ENCODE results near the gene TCP11L1.
"Not testable (repeated sequence)": the region's sequence is repeated elsewhere in the genome, so short reads cannot be mapped to it uniquely, and the experiment has no call there.

Gene TCP11L1, protein sequence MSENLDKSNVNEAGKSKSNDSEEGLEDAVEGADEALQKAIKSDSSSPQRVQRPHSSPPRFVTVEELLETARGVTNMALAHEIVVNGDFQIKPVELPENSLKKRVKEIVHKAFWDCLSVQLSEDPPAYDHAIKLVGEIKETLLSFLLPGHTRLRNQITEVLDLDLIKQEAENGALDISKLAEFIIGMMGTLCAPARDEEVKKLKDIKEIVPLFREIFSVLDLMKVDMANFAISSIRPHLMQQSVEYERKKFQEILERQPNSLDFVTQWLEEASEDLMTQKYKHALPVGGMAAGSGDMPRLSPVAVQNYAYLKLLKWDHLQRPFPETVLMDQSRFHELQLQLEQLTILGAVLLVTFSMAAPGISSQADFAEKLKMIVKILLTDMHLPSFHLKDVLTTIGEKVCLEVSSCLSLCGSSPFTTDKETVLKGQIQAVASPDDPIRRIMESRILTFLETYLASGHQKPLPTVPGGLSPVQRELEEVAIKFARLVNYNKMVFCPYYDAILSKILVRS

DNA sequence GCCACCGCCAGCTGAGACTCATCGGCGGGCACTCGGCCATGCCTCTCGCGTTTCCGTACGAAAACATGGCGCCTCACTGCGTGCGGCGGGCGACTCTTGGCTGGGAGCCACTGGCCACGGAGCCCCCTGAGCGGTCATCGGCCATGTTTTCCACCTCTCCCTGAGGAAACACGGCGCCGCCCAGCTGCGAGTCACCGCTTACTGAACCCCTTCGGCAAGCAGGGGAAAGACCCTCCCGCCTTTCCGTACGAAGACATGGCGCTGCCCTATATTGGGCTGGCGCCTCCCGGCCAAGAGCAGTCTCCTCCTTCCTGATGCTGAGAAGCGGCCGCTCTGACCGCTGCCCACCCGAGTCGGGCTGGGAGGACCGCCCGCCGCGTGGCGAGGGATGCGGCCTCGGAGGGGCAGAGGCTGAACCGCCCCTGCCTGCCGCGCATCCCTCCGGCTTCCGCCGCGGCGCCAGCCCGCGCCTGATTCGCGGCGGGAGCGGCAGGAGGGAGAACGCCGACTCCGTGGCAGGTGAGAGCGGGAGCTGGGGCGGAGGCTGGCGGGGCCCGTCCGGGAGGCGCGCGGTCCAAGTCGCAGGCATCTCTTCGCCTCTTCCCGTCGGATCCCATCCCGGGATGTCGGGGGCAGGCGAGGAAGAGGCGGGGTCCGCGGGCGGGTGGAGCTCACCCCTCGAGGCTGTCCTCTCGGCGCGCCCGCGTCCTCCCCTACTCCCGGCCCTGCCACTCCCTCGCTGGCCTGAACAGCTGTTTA is at the start of gene TCP11L1:
Gene TCP11L1, plus strand, starts transcription at position 299 of the 759 bp plus-strand sequence. CDS start 4,202 bp downstream, outside the sequence.
- peak; percentile 83 to 88 for DNase-seq

DNA sequence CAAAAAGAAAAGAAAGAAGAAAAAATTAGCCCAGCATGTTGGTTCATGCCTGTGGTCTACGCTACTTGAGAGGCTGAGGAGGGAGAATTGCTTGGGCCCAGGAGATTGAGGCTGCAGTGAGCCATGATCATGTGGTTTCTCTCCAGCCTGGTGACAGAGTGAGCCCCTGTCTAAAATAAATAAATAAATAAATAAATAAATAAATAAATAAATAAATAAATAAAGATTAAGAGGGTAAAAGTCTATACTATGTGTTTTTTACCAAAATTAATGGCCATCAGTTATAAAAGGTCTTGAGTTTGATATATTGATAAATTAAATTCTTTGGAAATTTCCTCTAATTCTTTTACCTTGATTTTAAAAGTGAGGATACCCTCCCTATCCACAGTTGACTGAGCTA is 48.9 kb upstream of the TCP11L1 start:
- no peak for DNase-seq

DNA sequence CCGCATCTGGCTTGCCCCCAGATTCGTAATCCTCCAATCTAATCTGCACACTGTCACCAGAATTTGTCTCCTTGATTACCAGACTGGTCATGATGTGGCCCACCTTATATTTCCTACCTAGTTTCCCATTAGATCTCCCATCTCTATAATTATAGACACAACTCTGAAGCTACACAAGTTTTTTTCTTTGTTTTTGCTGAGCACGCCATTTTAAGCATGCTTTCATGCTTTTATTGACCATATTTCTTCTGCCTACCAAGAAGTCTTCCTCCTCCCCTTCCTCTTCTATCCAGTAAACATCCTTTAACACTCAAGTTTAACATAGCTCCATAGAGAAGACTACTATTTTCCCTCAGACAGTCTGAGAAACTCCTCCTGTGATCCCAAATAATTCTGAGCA is 47.9 kb upstream of the TCP11L1 start:
- DNase-seq, result no peak

DNA sequence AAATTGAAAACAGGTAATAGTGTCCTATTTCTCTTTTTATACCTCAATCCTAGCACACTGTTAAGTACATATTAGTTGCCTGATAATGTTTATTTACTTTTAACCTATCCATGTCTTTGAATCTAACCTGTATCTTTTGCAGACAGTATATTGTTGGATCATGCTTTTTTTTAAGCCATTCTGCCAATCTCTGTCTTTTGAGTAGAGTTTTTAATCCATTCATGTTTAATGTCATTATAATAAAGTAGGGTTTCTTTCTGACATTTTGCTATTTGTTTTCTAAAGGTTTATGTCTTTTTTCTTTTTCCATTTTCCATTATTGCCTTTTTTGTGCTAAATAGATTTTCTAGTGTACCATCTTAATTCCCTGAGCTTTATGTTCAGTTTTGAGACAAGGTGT is 47.5 kb upstream of the TCP11L1 start:
- DNase-seq, result no peak

DNA sequence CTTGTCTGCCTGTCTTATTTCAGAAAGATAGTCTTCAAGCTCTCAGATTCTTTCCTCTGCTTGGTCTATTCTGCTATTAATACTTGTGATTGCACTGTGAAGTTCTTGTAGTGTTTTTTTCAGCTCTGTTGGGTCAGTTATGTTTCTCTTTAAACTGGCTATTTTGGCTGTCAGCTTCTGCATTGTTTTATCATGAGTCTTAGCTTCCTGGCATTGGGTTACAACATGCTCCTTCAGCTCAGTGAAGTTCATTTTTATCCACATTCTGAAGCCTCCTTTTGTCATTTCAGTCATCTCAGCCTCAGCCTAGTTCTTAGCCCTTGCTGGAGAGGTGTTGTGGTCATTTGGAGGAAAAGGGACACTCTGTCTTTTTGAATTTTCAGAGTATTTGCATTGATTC is 39.2 kb upstream of the TCP11L1 start:
- DNase-seq, result no peak

DNA sequence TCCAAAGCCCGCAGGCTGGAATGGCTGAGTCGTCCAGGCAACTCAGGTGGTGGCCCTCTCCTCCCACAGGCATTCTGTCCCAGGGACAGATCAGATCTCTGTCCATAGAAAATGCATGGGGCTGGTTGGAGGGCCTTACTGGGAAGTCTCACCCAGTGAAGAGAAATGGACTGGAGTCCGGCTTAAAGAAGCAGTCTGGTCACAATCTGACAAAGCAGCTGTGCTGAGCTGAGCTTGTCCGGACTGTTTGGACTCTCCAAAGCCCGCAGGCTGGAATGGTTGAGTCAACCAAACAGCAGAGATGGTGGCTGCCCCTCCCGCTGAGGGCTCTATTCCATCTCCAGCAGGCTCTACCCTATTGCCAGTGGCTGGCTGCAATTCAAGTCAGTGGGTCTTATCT is 38.1 kb upstream of the TCP11L1 start:
- no peak for DNase-seq

DNA sequence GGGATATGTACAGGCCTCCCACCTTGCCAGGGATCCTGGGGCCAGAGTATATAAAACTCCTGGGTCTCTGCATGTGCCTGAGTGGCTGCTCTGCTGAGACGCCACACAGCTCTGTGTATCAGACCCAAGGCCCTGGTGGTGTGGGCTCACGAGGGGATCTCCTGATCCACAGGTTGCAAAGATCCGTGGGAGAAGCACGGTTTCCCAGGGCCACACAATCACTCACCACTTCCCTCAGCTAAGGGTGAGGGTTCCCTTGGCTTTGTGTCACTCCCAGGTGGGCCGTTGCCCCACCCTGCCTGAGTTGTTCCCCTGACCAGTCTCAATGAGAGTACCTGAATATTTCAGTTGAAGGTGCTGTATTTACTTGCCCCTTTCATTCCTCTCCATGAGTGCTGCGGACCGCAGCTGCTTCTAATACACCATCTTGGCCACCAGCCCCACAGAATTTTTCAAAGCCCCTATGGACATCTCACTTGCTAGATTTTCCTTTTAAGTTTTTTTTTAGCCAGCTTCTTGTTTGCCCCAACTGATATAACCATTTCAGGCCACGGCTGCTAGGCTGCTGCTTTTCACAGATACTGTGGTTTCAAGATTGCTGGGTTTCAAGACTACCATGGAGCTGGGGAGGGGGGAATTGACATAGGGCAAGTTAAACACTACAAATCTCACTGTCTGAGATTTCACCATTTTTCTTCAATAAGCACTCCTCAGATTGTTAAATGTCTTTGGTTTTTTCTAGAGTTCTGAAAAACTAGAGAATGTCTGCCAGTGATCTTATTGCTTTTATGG is 37.4 kb upstream of the TCP11L1 start:
- DNase-seq, result no peak

DNA sequence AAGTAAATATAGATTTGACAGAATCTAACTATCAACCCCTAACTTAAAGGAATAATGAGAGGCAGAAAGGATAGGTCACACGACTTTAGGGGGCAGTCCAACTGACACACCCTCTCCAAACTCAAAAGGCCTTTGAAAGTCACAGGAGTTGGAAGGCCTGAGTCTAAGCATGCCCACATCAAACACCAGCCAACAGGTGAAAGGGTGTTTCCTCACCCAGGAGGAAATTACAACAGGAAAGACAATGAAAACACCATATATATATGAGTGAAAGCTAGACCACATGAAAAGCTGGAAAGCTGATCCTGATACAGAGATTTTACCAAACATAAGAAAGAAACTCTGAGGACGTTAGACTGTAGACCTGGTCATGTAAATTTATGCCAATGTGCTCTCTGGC is 34.2 kb upstream of the TCP11L1 start:
- DNase-seq, result no peak

DNA sequence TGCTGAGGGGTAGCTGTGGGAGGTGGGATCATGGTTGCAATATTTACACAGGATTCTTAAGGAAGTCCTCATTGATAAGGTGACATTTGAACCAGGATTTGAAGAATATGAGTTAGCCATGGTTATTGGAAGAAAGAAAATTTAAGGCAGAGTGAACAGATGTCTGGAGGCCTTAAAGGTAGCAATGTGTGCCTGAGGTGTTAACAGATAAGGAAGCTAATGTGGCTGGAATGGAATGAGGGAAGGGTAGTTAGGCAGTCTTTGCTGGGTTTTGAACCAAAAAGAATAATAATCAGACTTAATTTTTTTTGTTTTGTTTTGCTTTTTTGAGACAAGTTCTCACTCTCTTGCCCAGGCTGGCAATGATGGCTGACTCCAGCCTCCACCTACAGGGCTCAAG is 33.4 kb upstream of the TCP11L1 start:
- DNase-seq, result no peak

DNA sequence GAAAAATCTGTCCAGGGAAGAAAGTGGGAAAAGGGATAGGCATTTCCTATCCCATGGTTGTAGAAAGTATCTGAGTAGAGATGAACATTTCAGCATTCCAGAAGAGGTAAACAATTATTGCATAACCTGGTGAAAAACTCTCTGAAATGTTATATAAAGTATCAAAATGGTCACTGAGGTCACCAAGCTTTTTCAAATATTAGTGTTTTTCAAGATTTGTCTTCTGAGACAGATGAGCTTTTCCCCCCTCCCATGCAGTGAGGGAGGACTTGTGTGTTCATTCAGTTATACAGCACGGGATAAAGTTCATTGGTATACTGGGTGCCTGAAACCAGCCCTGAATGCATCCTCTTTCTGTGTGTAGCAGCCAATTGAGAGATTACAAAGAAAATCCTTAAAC is 25.6 kb upstream of the TCP11L1 start:
- no peak for DNase-seq

DNA sequence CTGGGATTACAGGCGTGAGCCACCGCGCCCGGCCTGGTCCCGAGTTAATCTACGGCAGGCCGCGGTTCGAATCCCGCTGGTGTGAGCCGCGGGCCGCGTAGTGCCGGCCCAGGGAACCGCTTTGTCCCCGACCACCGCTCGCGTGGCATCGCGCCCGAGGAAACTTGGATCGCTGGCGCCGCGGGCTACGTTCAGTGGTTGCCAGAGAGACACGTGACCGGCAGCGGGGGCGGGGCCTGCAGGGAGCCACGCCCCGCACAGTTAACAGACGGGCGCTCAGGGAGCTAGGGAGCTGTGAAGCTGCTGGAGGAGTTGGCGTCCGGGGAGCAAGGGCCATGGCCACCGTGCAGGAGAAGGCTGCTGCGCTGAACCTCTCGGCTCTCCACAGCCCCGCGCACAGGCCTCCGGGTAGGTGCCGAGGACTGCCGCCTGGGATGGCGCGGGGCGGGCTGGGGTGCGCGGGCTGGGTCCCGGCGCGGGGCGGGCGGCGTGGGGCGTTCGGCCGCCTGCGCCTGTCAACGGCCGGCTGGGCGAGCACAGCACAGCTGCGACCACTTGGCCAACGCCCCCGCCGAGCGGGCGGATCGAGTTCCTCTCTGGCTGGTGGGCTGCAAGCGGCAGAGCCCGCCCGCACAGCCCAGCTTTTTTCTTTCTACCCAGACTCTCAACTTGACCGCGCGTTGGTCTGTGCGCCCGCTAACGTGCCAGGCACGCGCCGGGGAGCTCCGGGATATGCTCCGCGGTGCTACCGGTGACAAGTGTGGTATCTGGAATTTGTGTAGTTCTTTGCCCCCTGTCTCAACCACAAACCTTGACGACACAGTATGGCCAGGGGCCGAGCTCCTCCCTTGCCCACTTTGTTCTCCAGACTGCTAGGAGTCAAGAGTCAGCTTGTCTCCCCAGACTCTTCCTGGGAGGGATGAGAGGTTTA is 23.5 kb upstream of the TCP11L1 start, which contains the start of gene DEPDC7:
Gene DEPDC7, plus strand, starts transcription at position 258 of the 931 bp plus-strand sequence. Its CDS starts 78 bp downstream, at position 336.
- DNase-seq, result peak; percentile 74 to 80

DNA sequence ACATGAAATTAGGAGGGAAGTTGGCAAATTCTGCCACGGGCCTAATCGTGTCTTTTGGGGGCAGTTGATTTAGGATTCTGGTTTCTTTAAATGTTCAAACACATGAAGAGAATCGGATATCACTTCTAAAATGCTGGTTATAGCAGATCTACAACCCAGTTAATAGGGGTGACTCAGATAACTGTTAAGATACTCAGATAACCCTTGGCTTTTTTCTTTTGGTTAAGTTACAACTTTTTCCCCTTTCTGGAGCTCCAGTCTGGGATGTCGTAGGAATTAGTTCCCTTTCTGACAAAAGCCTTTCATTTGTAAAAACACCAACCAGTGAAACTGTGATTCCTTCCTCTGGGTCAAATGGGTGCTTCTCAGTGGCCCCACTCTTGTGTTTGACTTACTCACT is 22.7 kb upstream of the TCP11L1 start:
- no peak for DNase-seq

DNA sequence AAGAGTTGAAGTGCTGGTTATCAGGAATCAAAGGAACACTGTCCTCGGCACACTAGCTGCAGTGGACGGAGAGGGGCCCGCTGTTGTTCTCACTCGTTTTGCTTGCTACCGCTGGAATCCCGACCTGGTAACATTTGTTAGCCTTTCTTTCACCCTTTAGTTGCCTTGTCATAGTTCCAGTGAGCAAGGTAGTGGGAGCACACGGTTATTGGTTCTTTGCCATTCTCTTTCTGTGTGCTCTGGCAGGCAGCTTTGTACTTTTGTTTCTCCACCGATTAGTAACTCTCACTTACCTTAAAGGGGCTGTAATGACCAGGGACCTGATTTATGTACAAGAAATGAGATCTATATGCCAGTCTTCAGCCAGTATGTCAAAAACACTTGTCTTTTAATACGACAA is 21.9 kb upstream of the TCP11L1 start:
- DNase-seq, result no peak

DNA sequence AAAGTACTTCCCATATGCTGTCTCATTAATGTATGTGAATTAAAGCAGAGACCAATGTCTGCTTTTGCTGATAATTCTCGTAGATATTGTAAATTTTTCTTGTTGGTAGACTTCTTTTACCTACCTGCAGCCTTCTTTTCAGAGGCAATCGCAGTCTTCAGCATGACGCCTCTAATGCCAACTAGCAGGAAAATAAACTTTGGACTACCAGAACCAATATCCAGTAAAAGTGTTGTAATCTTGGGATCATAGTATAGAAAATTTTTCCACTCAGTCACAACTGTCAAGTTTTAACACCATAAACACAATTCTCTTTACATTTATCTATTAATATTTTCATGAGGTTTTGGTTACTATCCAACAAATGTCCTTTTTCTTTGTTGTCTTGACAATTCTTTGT is 21.4 kb upstream of the TCP11L1 start:
- DNase-seq, result no peak

DNA sequence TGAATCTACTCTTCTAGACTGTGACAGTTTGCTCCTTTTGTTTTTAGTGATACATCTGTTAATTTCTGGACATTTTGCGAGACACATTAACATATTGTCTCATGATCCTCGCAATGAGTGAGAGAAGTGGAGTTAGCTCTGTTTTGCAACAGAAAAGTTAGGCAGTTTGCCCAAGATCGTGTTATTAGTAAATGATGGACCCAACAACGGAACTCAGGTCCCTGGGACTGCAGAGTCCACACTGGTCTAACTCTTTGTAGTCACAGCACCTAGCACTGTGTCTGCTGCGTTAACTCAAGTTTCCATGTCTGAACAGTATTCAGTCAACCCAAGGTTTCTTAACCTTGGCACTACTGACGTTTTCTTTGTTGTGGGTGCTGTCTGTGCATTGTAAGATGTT is 20.5 kb upstream of the TCP11L1 start:
- DNase-seq, result no peak

DNA sequence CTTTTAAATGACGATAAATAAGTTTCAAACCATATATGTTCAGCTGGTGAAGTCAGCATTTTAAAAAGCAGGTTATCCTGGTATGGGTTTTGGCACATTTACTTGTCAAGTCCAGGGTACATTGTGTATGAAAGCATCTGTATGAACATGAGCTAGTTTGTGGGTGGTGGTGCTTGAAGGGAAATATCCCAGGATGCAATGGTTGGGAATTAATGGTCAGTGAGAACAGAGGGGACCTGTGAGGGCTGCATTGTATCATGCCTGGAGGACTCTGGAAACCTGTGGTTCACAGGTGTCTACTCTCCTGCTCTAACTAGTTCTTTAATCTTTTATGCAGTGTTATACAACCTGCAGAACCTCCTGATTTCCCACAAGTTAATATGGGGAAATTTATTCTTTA is 17.9 kb upstream of the TCP11L1 start:
- no peak for DNase-seq

DNA sequence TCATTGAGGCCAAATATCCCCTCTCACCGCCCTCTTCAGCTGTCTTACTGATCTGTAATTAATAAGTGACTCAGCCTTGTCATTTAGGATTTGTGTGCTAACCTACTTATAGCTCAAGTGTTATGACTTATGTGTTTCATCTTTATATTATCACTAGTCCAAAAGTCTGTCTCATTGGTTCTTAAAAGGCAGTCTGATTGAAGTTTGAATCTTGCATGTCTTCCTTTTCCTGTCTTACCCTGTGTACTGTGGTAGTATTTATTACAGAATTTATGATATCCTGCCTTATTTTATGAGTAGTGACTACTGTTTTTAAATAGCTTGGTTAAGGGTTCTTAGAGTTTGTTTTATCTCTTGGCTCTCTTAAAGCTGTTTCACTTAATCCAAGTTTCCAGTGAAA is 17.4 kb upstream of the TCP11L1 start:
- DNase-seq, result no peak

DNA sequence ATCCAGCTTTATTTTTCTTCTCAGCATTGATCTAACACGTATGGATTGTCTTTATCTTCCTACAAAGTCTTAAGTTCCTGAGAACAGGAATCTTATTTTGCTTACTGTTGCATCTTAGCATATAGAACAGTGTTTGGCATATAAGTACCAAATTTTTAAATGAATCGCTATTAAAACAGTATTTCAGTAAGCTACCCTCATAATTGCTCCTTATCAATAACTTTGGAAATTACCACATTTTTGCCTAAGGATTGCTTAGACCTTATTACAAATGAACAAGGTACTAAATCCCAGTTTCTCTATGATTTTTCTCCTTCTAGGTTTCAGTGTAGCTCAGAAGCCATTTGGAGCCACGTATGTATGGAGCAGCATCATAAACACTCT is 14.0 kb upstream of the TCP11L1 start:
- no peak for DNase-seq

DNA sequence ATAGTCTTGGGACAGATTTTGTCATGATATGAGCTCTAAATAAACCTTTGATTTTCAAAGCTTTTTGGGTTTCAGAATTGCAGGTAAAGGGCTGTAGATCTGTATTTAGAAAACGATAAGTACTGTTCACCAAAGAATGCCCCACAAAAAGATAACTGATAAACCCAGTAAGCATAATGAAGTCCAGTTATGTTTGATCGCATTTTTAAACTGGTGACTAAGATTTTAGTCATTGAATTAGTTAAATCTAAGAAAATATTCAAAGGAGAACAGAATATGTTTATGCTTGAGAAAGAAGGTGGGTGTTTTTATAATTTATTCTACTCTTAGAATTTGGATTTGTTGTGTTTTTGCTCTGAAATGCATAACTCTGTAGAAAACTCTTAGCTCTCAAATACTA is 12.1 kb upstream of the TCP11L1 start:
- DNase-seq, result no peak

DNA sequence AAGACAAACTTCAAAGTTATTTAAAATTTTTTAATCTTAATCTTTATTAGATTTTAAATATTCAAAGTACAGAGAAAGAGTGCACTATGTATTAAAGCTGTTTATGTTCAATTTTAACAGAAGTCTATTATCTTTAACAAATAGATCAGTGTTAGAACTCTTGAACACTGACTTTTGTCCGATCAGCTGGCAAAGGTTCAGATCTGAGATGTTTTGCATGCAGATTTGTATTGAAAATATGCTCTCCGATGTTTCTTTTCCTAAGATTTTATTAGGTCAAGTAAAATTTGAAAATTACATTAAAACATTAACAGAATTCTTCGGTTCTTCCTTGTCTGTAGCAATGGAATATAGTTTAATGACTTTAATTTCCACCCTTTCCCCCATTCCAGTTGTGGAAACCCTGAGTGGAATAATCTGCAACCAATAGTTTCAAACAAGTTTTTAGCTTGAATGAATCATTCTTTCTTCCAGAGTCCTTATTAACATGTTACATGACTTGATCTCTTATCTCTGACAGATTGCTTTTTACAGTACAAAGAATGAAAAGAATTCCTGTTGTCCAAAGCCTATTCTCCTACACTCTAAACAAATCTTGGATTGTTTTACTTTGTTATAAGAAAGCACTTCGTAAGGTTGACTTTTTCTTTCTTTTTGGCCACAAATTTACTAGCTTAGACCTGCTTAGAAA is 11.4 kb upstream of the TCP11L1 start:
- DNase-seq, result no peak

DNA sequence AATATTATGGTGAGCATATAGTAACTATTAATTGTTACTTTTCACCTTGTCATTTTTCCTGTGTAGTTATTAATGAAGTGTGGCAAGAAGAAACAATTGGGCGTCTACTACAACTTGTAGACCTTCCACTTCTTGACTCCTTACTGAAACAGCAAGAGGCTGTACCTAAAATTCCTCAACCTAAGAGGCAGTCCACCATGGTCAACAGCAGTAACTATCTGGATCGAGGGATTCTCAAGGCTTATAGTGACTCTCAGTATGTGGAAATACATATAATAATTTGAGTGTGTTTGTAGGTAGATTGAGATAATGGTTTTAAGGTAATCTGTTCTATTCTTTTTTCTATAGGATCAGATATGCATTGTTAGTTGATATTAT is 10.8 kb upstream of the TCP11L1 start:
- DNase-seq, result no peak

DNA sequence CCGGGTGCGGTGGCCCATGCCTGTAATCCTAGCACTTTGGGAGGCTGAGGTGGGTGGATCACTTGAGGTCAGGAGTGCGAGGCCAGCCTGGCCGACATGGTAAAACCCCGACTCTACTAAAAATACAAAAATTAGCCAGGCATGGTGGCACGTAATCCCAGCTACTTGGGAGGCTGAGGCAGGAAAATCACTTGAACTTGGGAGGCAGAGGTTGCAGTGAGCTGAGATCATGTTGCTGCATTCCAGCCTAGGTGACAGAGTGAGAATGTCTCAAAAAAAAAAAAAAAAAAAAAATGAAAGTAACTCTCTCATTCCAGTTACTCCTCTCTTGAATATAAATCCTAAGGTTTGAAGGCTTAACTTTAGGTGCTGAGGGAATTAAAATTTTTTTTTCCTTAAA is 10.2 kb upstream of the TCP11L1 start:
- not testable (repeated sequence) for DNase-seq
